K562 (cell line): Measurements from ENCODE around the gene LRRC8C.

Experiments
- PATZ1 ChIP-seq: fragments of 250-450 bp; sonication (Bioruptor Pico); IDR thresholded peaks from 2 replicates; pipeline ENCODE4 v1.5.0; 2020; ENCODE audit warnings: mild to moderate bottlenecking, borderline replicate concordance
- TAF1 ChIP-seq: IDR thresholded peaks from 2 replicates; pipeline ENCODE4 v1.6.1; 2011; ENCODE audit warnings: mild to moderate bottlenecking, low read length, moderate library complexity; ENCODE audit not compliant: insufficient read depth, control insufficient read depth, severe bottlenecking; ENCODE audit errors: extremely low read depth

DNA sequence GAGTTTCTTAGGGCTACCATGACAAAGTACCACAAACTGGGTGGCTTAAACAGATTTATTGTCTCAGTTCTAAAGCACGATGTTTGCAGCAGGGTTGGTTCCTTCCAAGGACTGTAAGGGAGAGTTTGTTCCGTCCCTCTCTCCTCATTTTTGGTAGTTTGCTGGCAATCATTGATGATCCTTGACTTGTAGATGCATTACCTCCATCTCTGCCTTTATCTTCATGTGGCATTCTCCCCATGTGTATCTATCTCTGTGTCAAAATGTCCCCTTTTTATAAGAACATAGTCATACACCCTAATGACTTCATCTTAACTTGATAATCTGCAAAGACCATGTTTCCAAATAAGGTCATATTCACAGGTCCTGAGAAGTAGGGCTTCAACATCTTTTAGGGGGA, 90.2 kb downstream of the LRRC8C start:
- no peak for TF ChIP-seq TAF1
- no peak for TF ChIP-seq PATZ1 (CRISPR knock-in tag)
